Nucleus accumbens (tissue), 56 donors: ENCODE measurements around the gene APBA2.
A peak's percentile ranks its signal among the peaks of the same experiment; 100 is the strongest.
"Not testable (repeated sequence)": the region's sequence is repeated elsewhere in the genome, so short reads cannot be mapped to it uniquely, and the experiment has no call there.

Experiments
- DNase-seq, 56 donors: peaks; one replicate each; lab custom pipeline; 2025; lab: John Stamatoyannopoulos, UW

APBA2 gene

DNA sequence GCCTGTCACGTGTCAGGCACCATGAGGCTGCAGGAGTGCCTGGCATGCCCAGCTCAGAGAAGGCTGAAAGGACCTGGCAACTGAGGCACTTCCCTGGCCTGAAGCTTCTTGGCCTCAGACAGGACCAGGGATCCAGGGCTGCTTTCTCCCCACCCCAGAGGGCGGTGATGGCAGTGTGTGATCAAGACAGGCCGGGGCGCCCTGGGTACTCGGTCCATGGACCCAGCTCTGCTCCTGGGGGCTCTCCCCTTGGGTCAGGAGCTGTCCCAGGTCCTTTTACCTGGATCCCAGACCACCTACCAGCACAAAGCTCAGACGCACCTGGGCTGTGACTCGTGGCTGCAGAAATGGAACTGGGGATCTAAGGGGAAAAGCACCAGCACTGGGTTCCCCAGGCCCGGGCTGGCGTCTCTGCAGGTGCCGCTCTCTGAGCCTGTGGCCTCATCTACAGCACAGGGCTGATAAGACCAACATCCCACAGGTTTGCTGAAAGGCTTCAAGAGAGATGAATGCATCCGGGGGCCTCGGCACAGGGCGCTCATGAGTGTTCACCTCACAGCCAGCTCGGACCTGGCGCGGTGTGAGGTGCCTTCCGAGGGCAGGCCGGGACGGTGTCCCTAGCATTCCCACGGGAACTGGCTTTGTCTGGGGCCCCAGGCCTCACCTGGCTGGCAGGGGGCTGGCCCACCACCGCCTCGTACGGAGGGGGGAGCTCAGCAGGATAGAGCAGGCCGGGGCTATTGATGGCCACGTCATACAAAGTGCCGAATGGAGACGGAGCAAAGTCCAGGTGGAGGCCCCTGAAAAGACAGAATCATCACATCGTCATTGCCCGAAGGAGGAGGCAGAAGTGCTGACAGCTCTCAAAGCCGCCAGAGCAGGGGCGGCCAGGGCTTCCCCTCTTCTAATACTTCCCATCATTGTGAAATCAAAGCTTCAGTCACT is 250.2 kb downstream of the APBA2 start:
- no peak for DNase-seq

GRCh38 chr15:29138260-29138659 is 252.5 kb downstream of the APBA2 start:
- DNase-seq = no peak

GRCh38 chr15:29139072-29139471 is 253.3 kb downstream of the APBA2 start:
- no peak for DNase-seq

DNA sequence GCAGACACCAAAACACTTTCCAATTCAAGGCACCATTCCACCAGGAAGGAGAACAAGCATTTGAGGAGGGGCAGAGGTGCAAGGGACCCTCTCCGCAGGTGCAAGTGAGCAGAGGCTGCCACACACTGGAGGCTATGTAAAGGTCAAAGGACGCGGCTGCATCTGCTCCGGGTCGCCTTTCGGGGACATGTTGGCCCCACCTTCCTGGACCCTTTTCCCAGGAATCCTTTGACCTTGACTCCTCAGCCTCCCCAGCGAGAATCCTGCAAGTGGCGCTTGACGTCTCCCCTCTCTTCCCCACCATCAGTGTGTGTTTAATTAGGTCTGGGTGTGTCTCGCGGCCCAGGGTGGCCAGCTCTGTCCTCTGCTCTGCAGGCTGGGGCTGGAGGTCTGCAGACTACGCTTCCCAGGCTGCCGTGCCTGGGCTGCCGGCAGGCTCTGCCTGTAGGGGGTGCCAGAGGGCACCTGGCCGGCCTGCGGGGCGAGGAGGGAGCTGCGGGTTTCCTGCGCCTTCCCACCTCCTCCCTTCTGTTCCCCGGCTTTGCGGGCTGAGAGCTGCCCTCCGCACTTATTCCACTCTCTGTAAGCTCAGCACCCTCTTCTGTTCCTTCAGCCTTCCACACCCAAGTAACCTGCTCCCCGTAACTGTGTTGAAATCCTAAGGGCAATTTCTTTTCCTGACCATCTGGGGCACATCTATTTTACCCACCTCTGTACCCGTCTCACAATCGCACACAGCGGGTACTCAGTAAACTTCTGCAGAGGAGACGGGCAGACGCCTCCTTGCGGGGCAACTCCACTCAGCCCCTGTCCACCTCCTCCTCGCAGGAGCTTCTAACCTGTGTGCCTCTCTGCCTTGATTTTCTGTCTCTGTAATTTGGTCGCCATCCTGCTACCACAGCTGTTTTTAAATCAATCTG is 254.0 kb downstream of the APBA2 start:
- DNase-seq = peak in 23 of 56 donors; percentile 5 to 69 (median 25)

- DNase-seq = no peak
These were observed 254.9 kb downstream of the APBA2 start for GRCh38 chr15:29140475-29141307.

- no peak for DNase-seq
These were observed 255.7 kb downstream of the APBA2 start for GRCh38 chr15:29141308-29142128.

GRCh38 chr15:29142129-29142747 is 256.5 kb downstream of the APBA2 start:
- no peak for DNase-seq

GRCh38 chr15:29143293-29143692 is 257.5 kb downstream of the APBA2 start:
- DNase-seq = no peak

- no peak for DNase-seq
These were observed 258.3 kb downstream of the APBA2 start for GRCh38 chr15:29143909-29144635.

- no peak for DNase-seq
These were observed 263.9 kb downstream of the APBA2 start for GRCh38 chr15:29149738-29150075.

GRCh38 chr15:29150515-29151483 is 265.0 kb downstream of the APBA2 start:
- DNase-seq = no peak

DNA sequence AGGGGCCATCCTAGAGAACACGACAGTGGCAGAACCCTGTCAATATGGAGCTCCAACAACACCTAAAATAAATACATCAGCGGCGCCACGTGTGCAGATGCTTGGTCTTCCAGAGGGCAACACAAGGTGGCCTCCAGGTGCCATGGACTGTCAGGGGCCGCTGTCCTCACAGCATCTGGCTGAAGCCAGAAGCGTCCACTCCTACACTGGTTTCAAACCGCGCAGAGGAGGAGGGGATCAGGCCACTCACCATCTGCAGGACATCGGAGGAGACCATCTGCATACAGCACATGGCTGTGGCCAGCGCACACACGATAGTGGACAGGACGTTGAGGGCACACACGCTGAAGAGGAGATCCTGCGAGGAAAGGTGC is 265.7 kb downstream of the APBA2 start:
- no peak for DNase-seq

DNA sequence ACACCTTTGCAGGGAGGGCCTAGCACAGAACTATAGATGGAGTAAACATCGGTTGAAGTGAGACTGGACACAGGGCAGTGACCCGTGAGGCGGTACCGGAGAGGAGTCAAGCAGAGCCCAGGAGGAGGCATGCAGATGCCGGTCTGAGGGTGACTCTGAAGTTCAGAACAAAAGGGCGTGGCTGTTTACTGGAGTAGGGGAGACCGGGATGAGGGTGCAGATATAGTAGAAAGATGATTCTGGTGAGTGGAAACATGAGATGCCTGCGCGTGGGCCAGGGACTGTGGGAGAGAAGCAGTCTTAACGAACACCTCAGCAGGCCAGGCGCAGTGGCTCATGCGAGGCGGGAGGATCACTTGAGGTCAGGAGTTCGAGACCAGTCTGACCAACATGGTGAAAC is 270.7 kb downstream of the APBA2 start:
- DNase-seq = no peak

- no peak for DNase-seq
These were observed 274.1 kb downstream of the APBA2 start for GRCh38 chr15:29159771-29160455.

DNA sequence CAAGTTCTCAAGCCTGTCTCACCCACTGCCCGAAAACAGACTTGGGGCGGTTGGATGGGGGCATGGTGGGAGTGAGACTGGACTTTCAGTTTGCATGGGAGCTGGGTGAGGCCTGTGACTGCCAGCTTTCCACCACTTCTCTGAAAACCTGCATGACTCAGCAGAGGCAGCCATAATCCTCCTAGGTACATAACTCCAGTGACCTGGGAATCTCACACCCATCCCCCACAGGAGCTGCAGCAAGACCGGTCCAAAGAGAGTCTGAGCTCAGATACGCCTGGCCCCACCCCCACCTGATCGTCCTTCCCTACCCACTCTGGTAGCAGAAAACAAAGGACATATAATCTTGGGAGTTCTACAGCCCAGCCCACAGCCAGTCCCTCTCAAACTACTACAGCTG is 276.6 kb downstream of the APBA2 start:
- no peak for DNase-seq

- DNase-seq = not testable (repeated sequence)
These were observed 281.3 kb downstream of the APBA2 start for GRCh38 chr15:29167122-29167521.
